Adrenal gland (tissue), 12 donors: ENCODE data around the gene TMEM245. TPM values are rescaled to one million over a fixed set of nuclear protein-coding genes. Genes with fewer than 3 reads are reported as not detected.

ENCODE experiments used
- DNase-seq, 7 donors: peaks; one replicate each; pipeline ENCODE4 v3.0.0-alpha.2; 2019 to 2020
- H3K27ac ChIP-seq, 5 donors: fragments of 200-600 bp; sonication (generic) in 4 of 5; 1 replicate in 3 of 5; 2 replicates in 2 of 5; pipeline versions ENCODE4 v1.5.1 to v1.8.0; 2016 to 2020; ENCODE audit warnings: mild to moderate bottlenecking in 1 of 5
- H3K27me3 ChIP-seq: fragments of 200-600 bp; 2 replicates; pipeline ENCODE4 v1.8.0; 2021
- H3K36me3 ChIP-seq, 2 donors: fragments of 200-600 bp; replicated peaks in 1 of 2; 1 replicate in 1 of 2; 2 replicates in 1 of 2; pipeline versions ENCODE4 v1.5.1 to v1.8.0; 2018 to 2022
- H3K4me1 ChIP-seq, 2 donors: fragments of 200-600 bp; replicated peaks in 1 of 2; 1 replicate in 1 of 2; 2 replicates in 1 of 2; pipeline versions ENCODE4 v1.5.1 to v1.8.0; 2018 to 2021
- H3K4me3 ChIP-seq, 4 donors: fragments of 200-600 bp; sonication (generic) in 3 of 4; one replicate each; pipeline ENCODE4 v1.5.1; 2016 to 2018
- H3K9me3 ChIP-seq, 3 donors: fragments of 200-600 bp; sonication (generic) in 1 of 3; replicated peaks in 1 of 3; 1 replicate in 2 of 3; 2 replicates in 1 of 3; pipeline versions ENCODE4 v1.5.1 to v1.8.0; 2016 to 2021
- POLR2A ChIP-seq, 2 donors: fragments of 450-650 bp; IDR thresholded peaks; one replicate each; pipeline ENCODE4 v1.6.1; 2017; ENCODE audit warnings: antibody characterized with exemption in 2 of 2, mild to moderate bottlenecking in 2 of 2, moderate library complexity in 1 of 2
- WGBS, 4 donors: extraction: QIAGEN DNeasy Blood & Tissue Kit in 2 of 4; methylation state at CpG; one replicate each; pipeline versions ENCODE4 v1.1.5 to v1.1.7; 2013 to 2017; 5-methylcytosine and 5-hydroxymethylcytosine counted together
- intact Hi-C, 2 donors: fragments of 100-400 bp; cut with DNase I; formaldehyde crosslinking; loops; one replicate each; pipeline versions ENCODE4 v1.14.1 to v1.15.0; 2022 to 2023
- polyA plus RNA-seq, 3 donors: library from polyadenylated mRNA; stranded (reverse); fragments of 200-250 nt in 2 of 3; fragments of 350-450 nt in 1 of 3; fragmentation: Illumina TruSeq in 1 of 3; extraction: RNeasy Lipid Tissue Mini Kit (QIAGEN cat#74804) in 1 of 3; gene quantifications; one replicate each; pipeline ENCODE4 v1.2.3, GENCODE V29; 2013 to 2014
- total RNA-seq, 9 donors: library from RNA; depleted of rRNA in 4 of 9; stranded (reverse); fragments of >200 nt in 4 of 9; fragments of 120-200 nt in 1 of 9; fragmentation: NEBNext Ultra II Directional in 1 of 9; extraction: Animal tissue kit (Norgen Biotek cat#: 25700) in 1 of 9; gene quantifications; one replicate each; pipeline versions ENCODE4 v1.1.0 to v1.2.4, GENCODE V29; 2013 to 2023
- TF ChIP-seq, protein P1 (sequence below), 6 experiments: fragments of 450-650 bp in 4 of 6; fragments of 200-600 bp in 2 of 6; sonication (generic) in 1 of 6; IDR thresholded peaks; 1 replicate in 5 of 6; 2 replicates in 1 of 6; pipeline versions ENCODE4 v1.5.1 to v1.8.0; 2016 to 2021; ENCODE audit warnings: antibody characterized with exemption in 6 of 6, mild to moderate bottlenecking in 2 of 6, moderate library complexity in 1 of 6
- donor health status: healthy with polysubstance abuse.
- donor health status: Bipolar disorder and iron deficiency.
- donor health status: DM: yes; HTN: yes; CAD: no.
- donor health status: DM: no; HTN: no; CAD: no.
- donor health status: DM: no; HTN: no; CAD: no.
- donor health status: DM: yes; HTN: yes; CAD: no.

The TMEM245 gene
- total and polyA plus RNA-seq, 12 donors = 23.6 to 363 (median 143) TPM

DNA sequence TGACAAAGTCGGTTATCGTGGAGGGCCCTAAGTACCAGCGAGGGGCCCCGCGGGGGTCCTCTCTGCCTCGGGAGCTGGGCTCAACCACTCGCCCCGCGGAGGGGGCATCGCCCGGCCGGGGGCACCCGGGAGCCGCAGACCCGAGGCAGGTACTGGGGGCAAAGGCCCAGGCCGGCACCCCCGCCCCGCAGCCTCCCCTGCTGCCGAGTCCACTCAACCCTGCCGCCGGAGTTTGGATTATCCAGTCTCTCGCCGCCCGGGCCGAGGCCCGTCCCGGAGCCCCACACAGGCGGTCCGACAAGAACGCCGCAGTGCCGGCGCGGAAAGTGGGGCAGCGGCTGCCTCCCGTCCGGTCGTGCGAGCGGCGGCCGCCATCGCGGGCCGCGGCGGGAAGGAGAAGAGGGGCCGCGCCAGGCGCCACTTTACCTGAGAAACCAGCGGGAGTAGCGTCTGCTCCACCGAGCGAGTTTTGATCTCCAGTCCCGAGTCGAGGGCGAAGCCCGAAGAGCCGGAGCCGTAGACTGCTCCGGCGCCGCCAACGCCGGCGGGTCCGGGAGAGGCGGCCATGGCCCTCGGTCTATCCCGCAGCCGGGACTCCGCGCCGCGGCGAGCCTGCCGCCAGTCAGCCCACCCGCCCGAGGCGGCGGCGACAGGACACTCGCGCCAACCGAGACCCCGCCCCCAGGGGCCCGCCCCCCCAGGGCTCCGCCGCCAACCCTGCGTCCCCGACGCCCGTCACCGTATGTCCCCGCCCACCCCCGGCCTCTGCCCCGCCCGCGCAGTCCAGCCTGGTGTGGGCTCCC lies 106.7 kb downstream of the TMEM245 start, which contains the start of gene CTNNAL1:
CTNNAL1 (minus strand) TSS at position 624 of the 803 bp plus-strand sequence; CDS start at position 567, 57 bp downstream.
- Histone ChIP-seq H3K4me3 (peak within 1 kb of the TSS; percentile 57 to 92 (median 70)), H3K4me1 (peaks cover 18 to 62% of the 10 kb centered on the region in 2 donors), H3K36me3 (no peaks in the 10 kb centered on the region), H3K27ac (peak within 1 kb of the TSS; percentile 90 to 96 (median 92)), H3K27me3 (no peaks in the 10 kb centered on the region), H3K9me3 (no peaks in the 10 kb centered on the region)
- intact Hi-C loops = no loop called here
- peak; percentile 94 to 98 (median 96) for DNase-seq
- TF ChIP-seq, protein P1, sequence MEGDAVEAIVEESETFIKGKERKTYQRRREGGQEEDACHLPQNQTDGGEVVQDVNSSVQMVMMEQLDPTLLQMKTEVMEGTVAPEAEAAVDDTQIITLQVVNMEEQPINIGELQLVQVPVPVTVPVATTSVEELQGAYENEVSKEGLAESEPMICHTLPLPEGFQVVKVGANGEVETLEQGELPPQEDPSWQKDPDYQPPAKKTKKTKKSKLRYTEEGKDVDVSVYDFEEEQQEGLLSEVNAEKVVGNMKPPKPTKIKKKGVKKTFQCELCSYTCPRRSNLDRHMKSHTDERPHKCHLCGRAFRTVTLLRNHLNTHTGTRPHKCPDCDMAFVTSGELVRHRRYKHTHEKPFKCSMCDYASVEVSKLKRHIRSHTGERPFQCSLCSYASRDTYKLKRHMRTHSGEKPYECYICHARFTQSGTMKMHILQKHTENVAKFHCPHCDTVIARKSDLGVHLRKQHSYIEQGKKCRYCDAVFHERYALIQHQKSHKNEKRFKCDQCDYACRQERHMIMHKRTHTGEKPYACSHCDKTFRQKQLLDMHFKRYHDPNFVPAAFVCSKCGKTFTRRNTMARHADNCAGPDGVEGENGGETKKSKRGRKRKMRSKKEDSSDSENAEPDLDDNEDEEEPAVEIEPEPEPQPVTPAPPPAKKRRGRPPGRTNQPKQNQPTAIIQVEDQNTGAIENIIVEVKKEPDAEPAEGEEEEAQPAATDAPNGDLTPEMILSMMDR (IDR thresholded peaks at IDR 0.05) = no peak
- peak; percentile 93 to 95 for TF ChIP-seq POLR2A (IDR thresholded peaks at IDR 0.05)
- WGBS, 4 donors = 0 to 1% (median 0%) methylated on average over 4 to 99 of the region's 99 CpGs

DNA sequence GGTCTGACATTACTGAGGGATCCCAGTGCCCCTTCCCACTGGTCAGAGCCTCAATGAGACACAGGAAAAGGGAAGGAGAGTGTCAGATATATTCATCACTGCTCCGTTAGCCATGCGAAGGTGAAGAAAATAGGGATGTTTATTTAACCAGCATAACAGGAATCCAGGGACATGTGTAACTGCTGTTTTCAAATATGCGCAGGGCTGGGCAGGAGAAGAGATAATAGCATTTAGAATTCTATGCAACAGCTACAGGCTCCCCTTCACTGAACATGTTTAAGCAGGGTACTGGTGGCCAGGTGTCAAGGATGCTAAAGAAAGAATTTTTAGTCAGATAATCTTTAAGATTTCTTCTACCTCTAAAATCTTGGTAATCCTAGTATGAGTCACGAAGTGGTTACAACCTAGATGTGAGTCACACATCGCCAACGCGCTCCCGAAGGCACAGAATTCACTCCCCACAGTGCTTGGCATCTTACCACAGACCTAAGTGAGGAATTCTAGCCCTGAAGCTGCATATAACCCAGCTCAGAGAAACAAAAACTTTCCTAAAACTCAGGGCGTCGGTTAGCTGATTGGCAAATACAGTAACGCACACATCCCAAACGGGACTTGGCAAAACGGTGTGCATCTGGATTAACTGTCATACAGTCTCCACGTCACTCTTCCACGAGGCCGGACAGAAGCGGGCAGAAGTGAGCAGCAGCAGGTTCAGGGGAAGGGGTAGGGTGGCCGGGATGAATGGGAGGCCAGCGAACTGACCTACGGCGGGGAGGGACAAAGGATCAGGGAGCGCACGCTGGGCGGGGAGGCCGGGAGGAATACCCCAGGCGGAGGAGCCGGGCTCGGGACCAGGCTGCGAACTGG lies 107.5 kb downstream of the TMEM245 start:
- H3K4me1 ChIP-seq = peaks cover 18 to 67% of the 10 kb centered on the region in 2 donors
- no peaks in the 10 kb centered on the region for H3K9me3 ChIP-seq
- DNase-seq = peak; percentile 72 to 92 (median 83)
- no peaks in the 10 kb centered on the region for H3K27me3 ChIP-seq
- WGBS, 4 donors = 0 to 3% (median 2%) methylated on average over 25 to 29 of the region's 29 CpGs
- intact Hi-C loops = no loop called here
- peak; percentile 28 to 84 for TF ChIP-seq POLR2A (IDR thresholded peaks at IDR 0.05)
- TF ChIP-seq, protein P1 (IDR thresholded peaks at IDR 0.05) = no peak
- peak overlapping the region; percentile 90 to 96 (median 92) for H3K27ac ChIP-seq
- H3K4me3 ChIP-seq = peak overlapping the region; percentile 57 to 92 (median 70)
- H3K36me3 ChIP-seq = no peaks in the 10 kb centered on the region

DNA sequence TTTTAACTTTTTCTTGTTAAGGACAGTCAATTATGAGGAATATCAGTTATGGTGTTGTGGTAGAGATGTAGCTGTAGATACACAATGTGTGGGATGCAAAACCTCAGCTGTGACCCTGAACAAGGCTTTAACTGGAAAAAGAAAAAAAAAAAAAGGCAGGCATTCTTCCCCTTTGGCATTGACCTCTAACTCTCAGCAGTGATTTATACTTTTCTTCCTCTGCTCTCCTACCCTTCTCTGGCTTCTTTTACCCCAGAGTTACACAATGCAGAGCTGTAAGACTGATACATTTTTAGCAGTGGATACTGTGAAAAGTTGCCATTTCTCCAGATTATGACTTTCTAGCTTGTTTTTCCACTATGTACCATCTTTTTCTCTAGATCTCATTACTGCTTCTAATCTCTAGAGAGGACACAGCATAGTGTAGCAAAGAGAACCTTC lies 108.5 kb downstream of the TMEM245 start:
- H3K4me1 ChIP-seq = peaks cover 18 to 64% of the 10 kb centered on the region in 2 donors
- TF ChIP-seq, protein P1 (IDR thresholded peaks at IDR 0.05) = no peak
- peak in 1 of 2 donors; percentile 61 for TF ChIP-seq POLR2A (IDR thresholded peaks at IDR 0.05)
- H3K36me3 ChIP-seq = no peaks in the 10 kb centered on the region
- peak in 3 of 7 donors; percentile 21 to 40 (median 34) for DNase-seq
- intact Hi-C loops = no loop called here
- peak overlapping the region; percentile 50 to 96 (median 91) for H3K27ac ChIP-seq
- H3K4me3 ChIP-seq = peak overlapping the region in 2 of 4 donors; percentile 57 to 92
- H3K27me3 ChIP-seq = no peaks in the 10 kb centered on the region
- no peaks in the 10 kb centered on the region for H3K9me3 ChIP-seq

DNA sequence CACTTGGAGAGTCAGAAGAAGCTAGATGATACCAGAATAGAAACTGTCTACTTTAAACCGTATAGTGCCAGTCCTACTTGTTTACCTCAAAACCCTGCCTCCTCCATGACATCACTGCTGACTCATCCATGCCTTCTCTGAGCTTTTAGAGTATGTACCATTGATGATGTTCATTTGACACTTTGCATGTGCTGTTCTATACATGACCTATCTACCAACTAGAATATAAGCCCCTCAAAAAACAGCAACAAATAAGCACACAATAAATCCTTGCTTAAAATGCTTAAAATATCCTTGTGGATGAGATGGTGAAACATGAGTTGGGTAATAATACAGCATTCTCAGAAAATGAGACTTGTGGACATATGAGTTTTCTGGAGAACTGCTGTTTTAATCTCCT lies 109.0 kb downstream of the TMEM245 start:
- Histone ChIP-seq H3K4me1 (peaks cover 18 to 69% of the 10 kb centered on the region in 2 donors), H3K9me3 (no peaks in the 10 kb centered on the region), H3K27me3 (no peaks in the 10 kb centered on the region), H3K4me3 (peak overlapping the region in 1 of 4 donors; percentile 92), H3K36me3 (no peaks in the 10 kb centered on the region), H3K27ac (peak overlapping the region; percentile 50 to 96 (median 91))
- TF ChIP-seq, protein P1 (IDR thresholded peaks at IDR 0.05) = no peak
- no peak for TF ChIP-seq POLR2A (IDR thresholded peaks at IDR 0.05)
- intact Hi-C loops = no loop called here
- DNase-seq = peak in 6 of 7 donors; percentile 41 to 78 (median 53)
- WGBS, 4 donors = 10 to 14% (median 12%) methylated on average over 1 of the region's 1 CpG
